CD4-positive, alpha-beta T cell treated with Interferon gamma for 1 hour (primary cell): ENCODE results near the gene IGFBP5.

Experiments used
- DNase-seq: peaks from one replicate; pipeline ENCODE4 v3.0.0-alpha.2; 2020

Gene IGFBP5

DNA sequence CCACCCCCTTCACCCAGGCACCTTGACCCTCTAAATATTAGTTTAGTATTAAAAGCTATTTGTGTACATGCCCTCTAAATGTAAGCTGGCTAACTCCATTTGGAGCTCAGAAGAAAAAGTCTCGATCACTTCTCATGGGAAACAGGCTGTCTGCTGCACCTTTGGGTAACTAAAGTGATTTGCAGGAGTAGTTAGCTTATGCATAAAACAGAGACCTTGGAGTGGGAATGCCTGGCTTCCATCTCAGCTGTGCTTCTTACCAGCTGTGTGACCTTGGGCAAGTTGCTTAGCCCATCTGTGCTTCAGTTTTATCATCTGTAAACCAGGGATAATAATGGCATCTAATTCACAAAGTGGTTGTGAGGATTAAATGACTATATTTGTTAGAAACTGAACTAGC, 32.2 kb downstream of the IGFBP5 start:
- DNase-seq: no peak

DNA sequence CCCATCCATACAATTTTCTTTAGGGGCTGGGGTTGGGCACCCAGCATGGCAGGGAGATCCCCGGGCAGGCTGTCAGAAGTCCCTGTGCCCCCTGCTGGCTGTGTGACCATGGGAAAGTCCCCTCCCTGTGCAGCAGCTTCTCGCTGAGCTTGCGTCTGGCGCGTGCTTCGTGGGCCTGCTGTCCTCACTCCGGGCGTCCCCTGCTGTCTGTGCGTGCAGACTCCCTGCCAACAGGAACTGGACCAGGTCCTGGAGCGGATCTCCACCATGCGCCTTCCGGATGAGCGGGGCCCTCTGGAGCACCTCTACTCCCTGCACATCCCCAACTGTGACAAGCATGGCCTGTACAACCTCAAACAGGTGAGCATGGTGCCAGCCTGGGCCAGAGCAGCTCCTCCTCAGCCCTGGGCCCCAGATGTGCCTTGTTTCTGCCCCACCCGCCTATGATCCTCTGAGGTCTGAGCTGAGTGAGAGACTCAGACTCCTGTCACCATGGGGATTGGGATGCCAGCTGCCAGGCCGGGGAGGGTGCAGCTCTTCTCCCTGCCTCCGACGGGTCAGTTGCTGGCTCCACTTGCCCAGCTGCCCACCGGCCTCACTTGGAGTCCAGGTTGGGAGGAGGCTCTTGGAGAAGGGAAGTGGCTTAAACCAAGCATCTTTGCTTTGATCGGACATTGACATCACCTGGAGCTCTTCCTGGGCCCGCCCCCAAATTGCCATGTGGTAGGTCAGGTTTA, 33.5 kb downstream of the IGFBP5 start:
- no peak for DNase-seq

DNA sequence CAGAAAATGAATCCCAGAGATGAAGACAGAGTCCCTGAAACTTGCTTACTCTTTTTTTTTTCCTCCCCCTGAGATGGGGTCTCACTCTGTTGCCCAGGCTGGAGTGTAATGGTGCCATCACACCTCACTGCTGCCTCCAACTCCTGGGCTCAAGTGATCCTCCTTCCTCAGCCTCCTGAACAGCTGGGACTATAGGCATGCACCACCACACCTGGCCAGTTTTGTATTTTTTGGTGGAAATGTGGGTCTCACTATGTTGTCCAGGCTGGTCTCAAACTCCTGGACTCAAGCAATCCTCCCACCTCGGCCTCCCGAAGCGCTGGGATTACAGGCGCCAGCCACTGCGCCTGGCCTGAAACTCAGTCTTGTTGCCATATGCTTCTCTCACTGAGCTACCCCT, 34.3 kb downstream of the IGFBP5 start:
- no peak for DNase-seq

DNA sequence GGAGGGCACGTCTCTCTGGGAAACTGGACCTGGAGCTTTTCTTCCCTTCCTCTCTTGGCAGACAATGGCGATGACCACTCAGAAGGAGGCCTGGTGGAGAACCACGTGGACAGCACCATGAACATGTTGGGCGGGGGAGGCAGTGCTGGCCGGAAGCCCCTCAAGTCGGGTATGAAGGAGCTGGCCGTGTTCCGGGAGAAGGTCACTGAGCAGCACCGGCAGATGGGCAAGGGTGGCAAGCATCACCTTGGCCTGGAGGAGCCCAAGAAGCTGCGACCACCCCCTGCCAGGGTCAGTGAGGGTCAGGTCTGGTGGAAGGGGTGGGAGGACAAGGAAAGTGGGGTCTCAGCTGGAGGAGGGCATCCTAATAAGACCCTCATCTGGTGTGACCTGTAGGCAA, 34.9 kb downstream of the IGFBP5 start:
- DNase-seq: no peak

DNA sequence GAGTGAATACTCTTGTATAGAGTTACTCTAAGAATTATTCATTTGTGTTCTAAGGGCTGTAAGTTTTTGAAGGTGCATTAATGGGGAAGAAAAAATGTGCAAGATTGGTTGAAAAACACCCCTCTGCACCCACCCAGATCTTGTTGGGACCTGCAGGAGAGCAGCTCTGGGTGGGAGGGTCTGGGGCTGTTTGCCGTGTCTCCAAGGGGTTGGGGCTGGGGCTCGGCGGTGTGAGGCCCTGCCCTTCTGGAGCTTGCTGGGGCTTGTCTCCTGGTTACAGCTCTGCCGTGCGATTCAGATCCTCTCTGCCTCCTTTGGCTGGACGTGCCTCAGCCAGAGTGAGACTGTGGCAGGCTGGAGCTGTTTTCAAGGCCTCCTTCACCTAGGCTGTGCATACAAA, 36.1 kb downstream of the IGFBP5 start:
- DNase-seq: no peak

DNA sequence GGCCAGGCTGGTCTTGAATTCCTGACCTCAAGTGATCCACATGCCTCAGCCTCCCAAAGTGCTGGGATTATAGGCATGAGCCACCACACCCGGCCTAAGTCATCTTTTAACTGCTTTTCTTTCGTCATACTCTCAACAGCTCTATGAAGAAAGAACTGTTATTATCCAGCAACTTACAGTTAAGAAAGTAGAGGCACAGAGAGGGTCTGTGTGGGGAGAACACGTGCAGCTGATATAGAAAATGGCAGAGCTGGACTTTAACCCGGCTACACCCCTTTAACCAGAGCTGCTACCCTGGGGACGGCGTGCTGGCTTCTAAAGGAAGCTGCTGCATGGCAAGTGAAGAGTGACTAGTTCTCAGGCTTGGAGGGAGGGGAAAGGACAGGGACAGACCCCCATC, 36.6 kb downstream of the IGFBP5 start:
- no peak for DNase-seq

DNA sequence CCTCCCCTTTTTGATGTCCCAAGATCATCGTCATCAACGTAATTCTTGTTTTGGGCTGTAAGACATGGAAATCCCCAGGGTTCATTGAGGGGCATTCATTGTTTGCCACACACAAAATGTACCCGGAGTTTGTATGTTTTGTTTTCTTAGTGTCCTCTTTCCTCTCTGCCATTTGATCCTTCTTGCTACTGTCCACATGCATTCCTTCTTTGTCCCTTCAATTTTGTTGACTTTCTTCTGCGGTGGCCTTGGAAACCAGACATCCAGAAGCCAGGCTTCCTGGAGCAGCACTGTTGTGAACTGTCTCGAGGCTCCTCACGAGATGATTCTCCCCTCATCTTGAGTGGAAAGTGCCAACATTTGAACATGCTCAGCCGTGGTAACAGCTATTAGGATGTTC, 37.4 kb downstream of the IGFBP5 start:
- no peak for DNase-seq

DNA sequence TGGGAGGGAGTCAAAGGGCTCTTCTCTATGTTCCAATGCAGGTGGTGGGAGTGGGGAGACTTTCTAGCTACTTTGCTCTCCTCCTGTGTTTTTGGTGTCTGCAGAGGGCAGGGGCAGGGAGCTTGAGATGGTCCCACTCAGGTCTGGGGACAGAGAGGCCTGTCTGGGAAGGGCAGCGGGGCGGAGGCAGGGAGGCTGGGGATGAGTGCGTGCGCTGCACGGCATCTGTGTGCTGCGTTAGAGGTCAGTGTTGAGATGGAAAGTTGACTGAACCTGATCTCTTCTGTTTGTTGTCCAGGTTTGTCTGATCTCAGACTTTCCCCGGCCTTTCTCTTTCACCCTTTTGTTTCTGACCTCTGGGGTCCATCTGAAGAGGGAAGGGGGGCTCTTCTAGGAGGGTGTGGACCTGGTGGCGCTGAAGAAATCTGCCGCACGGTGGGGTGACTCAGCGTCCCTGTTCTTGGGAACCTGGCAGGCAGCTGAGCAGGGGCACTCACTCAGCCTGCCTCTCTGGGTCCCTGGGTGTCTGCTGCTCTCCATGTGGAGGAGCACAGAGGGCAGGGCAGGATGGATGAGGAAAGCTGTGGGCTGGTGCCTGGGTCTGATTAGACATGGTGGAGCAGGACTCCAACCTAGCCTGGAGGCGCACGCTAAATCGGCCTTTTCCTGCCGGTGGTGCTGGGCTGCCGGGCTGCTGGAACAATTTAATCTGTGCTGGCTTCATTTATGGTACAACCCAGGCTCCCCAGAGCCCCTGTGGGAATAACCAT, 38.1 kb downstream of the IGFBP5 start:
- DNase-seq: no peak

DNA sequence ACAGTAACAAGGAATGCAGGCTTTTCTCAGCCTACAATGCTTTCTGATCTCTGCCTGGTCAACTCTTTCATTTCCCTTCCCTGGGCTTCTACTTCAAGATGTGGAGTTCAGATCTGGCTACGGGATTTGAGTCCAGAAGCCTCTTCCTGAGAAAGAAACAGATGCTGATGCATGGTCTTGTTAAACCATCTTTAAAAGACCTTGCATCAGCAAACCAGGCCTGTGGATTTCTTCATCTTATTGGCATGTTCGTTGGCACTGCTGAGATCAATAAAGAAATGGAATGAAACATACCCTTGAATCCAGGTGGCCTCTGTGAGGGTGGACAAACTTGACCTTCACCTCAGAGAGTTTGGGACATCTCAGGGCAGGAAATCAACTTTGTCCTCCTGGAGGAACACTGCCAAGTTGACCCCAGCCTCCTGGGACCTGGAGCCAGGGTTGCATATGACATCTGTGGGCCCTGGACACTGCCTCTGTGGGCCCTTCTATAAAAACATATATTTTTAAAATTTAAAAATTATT, 40.8 kb downstream of the IGFBP5 start:
- DNase-seq: no peak

DNA sequence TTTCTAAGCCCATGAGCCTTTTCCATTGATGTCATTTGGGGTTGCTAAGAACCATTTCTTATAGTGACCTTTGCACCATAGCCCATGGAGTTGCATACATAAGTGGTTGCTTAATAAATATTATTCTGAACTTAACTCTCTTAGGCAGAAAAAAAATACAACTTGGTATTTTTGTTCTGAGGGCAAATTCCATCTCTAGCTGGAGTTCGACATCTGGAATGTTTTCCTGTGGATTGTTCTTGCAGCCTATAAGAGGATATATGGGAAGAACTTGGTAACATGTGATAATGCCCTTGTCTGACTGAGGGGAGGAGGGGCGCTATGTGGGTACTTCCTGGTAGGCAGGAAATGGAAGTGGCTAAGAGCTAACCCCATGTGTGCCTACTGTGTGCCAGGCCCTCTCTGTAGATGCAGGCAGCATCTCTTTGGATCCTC, 41.4 kb downstream of the IGFBP5 start:
- no peak for DNase-seq

DNA sequence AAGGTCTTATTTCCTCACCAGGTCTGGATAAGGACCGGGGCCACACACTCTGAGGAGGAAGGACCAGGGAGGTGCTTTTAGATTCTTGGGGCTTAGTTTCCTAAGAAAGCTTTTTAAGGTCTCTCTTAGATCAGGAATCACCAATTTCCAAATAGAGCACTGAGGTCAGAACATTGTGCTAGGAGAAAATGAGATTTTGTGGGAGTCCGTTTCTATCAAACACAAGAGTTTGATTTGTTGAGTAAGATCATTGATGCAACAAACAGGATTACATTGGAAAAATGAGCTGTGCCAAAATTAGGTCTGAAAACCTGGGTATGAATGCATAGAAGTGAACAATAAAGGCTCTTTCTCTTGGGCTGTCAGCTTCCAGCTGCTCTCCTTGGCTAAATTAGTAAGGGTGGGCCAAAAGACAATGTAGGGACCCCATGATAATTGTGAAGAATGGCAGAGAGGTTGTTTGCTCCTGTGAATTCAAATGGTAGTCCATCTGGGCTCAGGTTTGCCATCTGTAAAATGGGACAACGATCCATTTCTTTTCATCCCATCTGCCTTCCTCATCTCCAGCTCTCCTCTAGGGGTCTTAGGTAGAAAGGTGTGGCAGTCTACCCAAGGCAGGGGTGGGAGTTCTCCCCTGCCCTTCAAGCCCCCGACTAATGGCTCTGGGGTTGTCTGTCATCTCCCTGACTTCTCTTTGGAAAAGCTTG, 42.1 kb downstream of the IGFBP5 start:
- DNase-seq: no peak

DNA sequence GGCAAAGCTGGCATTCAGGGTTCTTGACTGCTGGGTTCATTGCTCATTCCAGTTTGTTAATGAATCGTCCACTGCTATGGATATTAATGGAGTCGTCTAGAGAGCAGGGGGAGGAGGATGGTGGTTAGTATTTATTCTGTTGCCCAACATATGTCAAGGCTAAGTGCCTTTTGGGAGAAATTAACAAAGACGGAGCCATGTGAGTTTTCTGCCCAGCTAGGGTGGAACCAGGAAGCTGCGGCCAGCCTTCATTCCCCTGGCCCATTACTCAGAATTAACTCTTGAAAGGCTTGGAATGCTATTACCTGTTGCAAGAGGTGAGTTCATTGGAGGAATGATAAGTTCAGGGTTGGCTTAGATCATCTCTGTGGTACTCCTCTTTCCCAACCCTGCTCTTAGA, 42.8 kb downstream of the IGFBP5 start:
- DNase-seq: no peak

DNA sequence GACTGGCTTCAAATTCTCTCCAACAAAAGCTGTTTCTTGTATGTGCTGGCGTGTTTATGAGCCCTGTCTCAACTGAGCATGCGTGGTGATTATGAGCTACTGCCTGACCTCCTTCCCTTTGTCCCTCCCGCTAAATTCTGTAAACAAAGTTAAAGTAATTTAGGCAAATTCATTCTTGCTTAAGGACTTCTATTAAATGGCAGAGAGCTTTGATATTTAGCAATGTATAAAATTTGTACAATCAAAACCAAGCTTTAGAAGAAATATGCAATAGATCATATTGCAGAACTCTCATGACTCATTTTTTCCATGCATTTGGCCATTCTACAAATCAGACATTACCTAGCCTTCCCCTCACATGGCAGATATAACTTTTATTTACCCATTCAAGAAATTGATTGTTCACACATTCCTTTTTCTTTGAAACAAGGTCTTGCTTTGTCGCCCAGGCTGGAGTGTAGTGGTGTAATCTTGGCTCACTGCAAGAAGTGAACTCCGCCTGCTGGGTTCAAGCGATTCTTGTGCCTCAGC, 43.9 kb downstream of the IGFBP5 start:
- DNase-seq: no peak

DNA sequence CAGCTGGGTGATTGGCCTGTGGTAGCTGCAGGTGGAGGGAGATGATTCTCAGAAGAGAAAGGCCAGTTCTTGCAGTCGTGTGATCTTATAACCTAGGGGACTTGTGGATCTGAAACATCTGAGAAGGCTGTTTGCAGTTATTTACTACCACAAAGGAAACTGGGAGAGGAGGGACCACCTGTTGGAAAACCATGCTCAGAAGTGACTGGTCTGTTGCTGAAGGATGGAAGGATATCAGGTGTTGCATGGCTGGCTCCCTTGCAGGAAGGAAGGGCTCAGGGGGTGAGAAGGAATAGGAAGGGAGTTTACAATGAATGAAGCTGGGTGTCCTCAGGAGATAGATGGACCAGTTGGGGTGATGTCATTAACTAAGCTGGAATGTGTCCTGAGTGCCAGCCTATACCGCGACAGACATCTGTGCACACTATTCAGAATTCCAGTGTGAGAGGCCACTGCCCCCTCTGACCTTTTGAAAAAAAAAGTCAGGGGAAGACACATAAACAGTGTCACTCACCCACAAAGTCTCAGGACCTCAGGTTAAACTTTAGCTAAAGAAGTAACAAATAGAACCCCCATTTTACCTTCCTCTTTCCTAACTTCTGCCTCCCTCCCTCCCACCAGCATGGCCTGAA, 44.6 kb downstream of the IGFBP5 start:
- no peak for DNase-seq

DNA sequence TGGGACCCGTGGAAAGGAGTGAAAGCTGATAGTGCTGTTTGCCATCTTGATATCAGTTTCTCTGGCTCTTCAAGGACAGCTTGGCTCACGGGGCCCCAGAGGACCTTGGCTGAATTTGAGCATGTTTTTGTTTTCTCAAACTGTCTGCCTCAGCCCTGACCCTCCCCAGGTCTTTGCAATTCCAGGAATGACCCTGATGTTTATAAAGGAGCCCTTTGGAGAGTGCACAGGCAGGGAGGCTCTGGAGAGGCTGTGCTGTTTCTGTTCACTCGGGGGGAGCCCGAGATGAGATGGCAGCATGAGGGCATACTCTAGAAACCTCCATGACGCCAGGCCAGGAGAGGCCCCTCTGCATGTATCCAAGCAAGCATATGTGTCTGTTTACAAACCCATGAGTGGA, 45.8 kb downstream of the IGFBP5 start:
- no peak for DNase-seq

DNA sequence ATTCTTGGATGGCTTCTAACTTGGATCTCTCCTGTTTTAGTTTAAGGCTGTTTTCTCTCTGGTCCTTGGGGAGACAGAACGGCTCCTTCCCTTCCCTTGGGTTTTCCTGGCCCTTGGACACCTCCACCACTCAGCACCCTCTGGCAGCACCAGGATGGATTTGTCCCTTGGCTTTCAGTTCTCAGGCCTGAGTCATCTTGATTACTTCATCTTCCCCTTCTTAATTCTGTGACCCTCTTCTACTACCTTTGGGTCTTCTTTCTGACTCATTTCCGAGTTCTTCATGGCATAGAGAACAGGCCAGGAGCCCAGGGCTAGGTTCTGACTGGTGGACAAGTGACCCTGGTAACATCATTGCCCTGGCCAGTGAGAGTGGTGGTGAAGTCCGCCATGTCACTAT, 47.2 kb downstream of the IGFBP5 start:
- no peak for DNase-seq

DNA sequence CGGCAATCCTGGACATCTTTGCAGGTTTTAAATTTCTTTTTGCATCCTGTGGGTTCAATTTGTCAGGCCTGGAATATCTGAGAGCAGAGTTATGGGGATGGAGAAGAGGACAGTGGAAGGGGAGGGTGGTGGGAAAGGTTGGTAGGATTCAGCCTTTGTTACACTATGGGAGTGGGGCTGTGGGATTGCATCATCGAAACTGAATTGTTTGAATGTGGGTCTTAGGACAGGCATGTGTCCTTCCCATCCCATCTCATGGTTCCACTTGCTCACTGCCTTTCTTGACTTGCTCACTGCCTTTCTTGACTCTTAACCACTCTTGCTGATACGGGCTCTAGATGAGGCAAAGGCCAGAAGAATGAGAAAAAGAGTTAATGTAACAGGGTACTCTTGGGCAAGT, 49.2 kb downstream of the IGFBP5 start:
- DNase-seq: no peak

DNA sequence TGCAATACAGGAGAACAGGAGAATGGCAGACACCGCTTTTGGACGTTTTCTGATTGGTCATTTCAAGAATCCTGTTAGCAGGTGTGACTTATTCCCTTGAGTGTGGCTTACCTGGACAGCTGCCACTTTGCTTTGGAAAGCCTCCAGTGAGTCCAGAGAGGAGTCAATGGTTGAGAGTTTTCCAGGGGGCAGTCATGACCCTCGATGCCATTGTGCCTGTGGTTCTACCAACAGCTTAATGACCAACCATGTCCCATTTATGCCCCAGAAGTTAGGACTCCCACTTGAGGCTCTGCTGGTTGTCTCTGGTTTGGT, 49.8 kb downstream of the IGFBP5 start:
- no peak for DNase-seq

DNA sequence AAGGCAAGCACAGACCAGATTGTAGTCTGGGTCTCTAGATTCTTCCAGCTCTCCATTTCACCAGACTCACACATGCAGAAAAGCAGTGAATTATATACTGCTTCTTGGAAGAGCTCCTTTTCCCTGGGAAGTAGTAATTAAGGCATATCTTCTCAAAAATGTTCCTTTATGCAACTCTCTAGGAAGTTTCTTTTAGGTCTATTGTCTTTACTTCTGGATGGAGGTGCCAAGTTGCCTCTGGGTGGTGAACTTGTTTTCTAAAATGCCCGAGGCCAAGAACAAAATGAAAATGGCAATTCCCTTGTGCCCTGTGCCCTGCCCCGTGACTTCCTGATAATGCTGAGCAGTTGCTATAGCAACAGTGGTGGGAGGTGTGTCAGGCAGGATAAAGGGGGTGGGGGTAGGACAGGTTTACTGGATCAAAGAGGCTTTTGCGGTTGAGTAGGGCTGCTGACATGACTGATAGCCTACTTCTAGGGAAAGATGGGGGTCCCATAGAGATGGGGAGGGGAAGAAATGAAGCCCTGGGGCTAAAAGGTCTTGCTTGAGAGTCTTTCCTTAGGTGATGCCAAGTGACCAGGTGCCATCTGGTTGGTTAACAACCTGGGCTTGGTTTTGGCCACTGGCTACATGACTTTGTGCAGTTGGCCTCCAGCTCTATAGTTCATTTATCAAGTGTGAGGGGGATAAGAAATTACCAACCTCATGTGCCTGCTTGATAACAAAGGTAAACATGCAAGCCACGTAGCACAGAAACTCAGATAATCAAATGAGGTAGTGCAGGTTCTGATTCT, 50.3 kb downstream of the IGFBP5 start:
- DNase-seq: no peak

DNA sequence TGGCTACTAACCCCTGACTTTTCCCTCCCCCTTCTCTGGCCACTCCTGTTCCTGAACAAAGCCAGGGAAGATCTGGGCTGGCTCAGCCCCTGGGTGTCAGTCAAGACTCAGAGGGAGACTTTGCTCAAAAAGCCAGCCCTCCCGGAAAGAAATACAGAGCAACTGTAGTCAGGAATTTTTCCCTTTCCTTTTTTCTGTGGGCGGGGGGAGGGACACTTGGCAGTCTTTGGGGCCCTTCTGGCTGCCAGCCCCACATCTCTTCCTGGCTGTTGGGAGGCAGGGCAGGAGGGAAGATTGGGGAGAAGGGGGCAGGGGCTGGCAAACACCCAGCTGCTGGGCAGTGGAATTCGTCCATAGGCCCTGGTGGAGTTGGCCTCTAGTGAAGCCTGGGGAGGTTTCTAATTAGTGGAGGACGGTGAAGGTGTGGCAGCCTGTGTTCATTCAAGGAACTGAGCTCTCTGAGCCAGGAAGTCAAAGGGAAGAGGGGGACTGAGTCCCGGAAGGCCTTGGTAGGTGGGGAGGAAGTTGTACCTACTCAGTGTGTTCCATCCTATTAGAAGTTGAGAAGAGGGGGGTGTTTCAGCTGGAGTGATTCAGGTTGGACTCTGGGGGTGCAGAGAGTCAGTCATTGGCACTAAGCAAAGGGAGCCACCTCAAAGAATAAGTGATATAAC, 51.2 kb downstream of the IGFBP5 start:
- DNase-seq: no peak

DNA sequence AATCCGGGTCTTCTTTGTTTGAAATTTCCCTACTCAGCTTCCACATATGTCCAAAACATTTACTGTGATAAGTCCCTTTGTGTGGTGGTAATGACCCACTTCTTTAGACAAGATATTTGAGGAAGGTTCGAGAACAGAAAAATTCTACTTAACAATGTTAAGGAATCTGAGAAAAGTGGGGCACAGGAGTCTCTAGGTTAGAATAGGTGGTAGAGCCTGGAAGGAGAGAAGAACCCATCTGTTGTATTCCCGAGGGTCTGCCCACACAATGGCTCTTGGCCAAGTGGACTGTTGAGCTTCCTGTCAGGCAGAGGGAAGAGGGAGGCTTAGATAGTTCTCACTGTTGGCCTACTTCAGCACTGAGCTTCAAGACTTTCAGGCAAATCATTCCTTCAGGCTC, 57.9 kb downstream of the IGFBP5 start:
- DNase-seq: no peak
